Tibial nerve (tissue), 4 donors: ENCODE measurements around the gene METRNL.

Experiments used
- CTCF ChIP-seq, 5 experiments: fragments of 200-600 bp in 3 of 5; fragments of 450-650 bp in 2 of 5; sonication (generic) in 3 of 5; IDR thresholded peaks; one replicate each; pipeline ENCODE4 v1.5.1; 2016 to 2019; ENCODE audit warnings: antibody characterized with exemption in 5 of 5, mild to moderate bottlenecking in 3 of 5, moderate library complexity in 2 of 5
- EP300 ChIP-seq, 2 donors: sonication (generic); formaldehyde crosslinking; IDR thresholded peaks; one replicate each; pipeline ENCODE4 v1.6.1; 2017; ENCODE audit warnings: antibody characterized with exemption in 2 of 2, mild to moderate bottlenecking in 1 of 2
- POLR2A ChIP-seq, 2 donors: fragments of 450-650 bp; IDR thresholded peaks; one replicate each; pipeline ENCODE4 v1.6.1; 2017; ENCODE audit warnings: antibody characterized with exemption in 2 of 2, mild to moderate bottlenecking in 2 of 2, moderate library complexity in 2 of 2

GRCh38 chr17:83097831-83098230 lies 18.4 kb downstream of the METRNL start:
- TF ChIP-seq CTCF (IDR thresholded peaks at IDR 0.05), result no peak
- TF ChIP-seq EP300 (IDR thresholded peaks at IDR 0.05), result no peak
- TF ChIP-seq POLR2A (IDR thresholded peaks at IDR 0.05), result no peak
